ENCODE data around the gene LRRK1. TPM values are rescaled to one million over a fixed set of nuclear protein-coding genes. Genes with fewer than 3 reads are reported as not detected.

Gene LRRK1
- total RNA-seq, 1 donor from 2014 or later, result 4.2 TPM

DNA sequence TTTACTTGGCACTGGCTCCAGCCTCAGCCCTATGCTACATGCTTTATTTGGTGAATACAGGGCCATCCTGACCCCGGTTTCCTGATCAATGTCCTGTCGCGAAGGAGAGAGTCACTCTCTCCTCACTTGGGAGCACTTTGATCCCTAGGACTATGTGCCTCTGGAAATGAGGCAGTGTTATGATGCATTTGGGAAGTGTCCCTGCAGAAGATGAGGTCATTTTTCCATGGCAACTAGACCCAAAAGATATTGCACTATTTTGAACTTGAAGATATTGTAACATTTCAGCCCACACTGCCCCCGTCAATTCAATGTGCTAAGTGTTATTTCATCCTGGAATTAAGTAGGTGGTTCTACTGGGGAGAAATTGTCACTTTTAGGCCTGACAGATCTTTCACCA is 68.0 kb downstream of the LRRK1 start:
- TF ChIP-seq, protein P1, sequence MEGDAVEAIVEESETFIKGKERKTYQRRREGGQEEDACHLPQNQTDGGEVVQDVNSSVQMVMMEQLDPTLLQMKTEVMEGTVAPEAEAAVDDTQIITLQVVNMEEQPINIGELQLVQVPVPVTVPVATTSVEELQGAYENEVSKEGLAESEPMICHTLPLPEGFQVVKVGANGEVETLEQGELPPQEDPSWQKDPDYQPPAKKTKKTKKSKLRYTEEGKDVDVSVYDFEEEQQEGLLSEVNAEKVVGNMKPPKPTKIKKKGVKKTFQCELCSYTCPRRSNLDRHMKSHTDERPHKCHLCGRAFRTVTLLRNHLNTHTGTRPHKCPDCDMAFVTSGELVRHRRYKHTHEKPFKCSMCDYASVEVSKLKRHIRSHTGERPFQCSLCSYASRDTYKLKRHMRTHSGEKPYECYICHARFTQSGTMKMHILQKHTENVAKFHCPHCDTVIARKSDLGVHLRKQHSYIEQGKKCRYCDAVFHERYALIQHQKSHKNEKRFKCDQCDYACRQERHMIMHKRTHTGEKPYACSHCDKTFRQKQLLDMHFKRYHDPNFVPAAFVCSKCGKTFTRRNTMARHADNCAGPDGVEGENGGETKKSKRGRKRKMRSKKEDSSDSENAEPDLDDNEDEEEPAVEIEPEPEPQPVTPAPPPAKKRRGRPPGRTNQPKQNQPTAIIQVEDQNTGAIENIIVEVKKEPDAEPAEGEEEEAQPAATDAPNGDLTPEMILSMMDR (IDR thresholded peaks at IDR 0.05; ENCODE audit: insufficient read depth, low read length, severe bottlenecking), result no peak
- DNase-seq (ENCODE audit: low read depth) (no peak), FAIRE-seq (no peak)
- H3K36me3 ChIP-seq (ENCODE audit: control insufficient read depth, insufficient read depth, low read length), result peaks cover 4% of the 10 kb centered on the region
- H3K27me3 ChIP-seq (ENCODE audit: control insufficient read depth, insufficient read depth, low read length), result no peaks in the 10 kb centered on the region
- no peak overlapping the region for H3K4me3 ChIP-seq (ENCODE audit: low read depth, low read length)

DNA sequence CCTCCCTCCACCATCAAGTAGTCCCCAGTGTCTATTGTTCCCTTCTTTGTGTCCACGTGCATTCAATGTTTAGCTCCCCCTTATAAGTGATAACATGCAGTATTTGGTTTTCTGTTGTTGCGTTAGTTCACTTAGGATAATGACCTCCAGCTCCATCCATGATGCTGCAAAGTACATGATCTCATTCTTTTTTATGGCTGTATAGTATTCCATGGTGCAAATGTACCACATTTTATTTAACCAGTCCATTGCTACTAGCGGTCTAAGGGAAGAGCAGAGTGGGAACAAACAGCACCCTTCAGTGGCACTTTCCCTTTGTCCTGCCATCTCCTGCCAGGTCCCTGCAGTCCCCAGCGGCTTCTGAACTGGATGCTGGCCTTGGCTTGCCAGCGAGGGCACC is 69.1 kb downstream of the LRRK1 start:
- DNase-seq (ENCODE audit: low read depth) (no peak), FAIRE-seq (no peak)
- no peak overlapping the region for H3K4me3 ChIP-seq (ENCODE audit: low read depth, low read length)
- no peaks in the 10 kb centered on the region for H3K27me3 ChIP-seq (ENCODE audit: control insufficient read depth, insufficient read depth, low read length)
- TF ChIP-seq, protein P1 (IDR thresholded peaks at IDR 0.05; ENCODE audit: insufficient read depth, low read length, severe bottlenecking), result no peak
- peaks cover 4% of the 10 kb centered on the region for H3K36me3 ChIP-seq (ENCODE audit: control insufficient read depth, insufficient read depth, low read length)

DNA sequence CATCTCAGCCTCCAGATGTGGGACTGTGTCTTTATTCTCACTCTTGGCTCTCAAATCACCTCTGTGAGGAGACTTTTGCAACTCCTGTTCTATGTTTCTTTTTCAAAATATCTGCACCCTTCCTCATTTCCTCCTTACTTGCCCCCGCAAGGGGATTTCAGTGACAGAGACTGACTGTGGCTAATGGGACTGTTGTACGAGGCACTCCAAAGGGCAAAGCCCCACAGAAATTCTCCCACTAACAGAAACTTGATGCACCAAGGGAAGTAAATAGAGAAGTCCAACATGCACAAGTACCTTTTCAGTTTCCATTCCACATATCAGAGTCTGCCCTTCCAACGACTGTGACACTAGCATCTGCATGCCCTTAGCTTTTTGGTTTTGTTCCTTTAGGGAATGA is 69.7 kb downstream of the LRRK1 start:
- H3K4me3 ChIP-seq (ENCODE audit: low read depth, low read length), result no peak overlapping the region
- no peak for FAIRE-seq
- no peaks in the 10 kb centered on the region for H3K27me3 ChIP-seq (ENCODE audit: control insufficient read depth, insufficient read depth, low read length)
- peaks cover 4% of the 10 kb centered on the region for H3K36me3 ChIP-seq (ENCODE audit: control insufficient read depth, insufficient read depth, low read length)
- no peak for DNase-seq (ENCODE audit: low read depth)
- TF ChIP-seq, protein P1 (IDR thresholded peaks at IDR 0.05; ENCODE audit: insufficient read depth, low read length, severe bottlenecking), result no peak

DNA sequence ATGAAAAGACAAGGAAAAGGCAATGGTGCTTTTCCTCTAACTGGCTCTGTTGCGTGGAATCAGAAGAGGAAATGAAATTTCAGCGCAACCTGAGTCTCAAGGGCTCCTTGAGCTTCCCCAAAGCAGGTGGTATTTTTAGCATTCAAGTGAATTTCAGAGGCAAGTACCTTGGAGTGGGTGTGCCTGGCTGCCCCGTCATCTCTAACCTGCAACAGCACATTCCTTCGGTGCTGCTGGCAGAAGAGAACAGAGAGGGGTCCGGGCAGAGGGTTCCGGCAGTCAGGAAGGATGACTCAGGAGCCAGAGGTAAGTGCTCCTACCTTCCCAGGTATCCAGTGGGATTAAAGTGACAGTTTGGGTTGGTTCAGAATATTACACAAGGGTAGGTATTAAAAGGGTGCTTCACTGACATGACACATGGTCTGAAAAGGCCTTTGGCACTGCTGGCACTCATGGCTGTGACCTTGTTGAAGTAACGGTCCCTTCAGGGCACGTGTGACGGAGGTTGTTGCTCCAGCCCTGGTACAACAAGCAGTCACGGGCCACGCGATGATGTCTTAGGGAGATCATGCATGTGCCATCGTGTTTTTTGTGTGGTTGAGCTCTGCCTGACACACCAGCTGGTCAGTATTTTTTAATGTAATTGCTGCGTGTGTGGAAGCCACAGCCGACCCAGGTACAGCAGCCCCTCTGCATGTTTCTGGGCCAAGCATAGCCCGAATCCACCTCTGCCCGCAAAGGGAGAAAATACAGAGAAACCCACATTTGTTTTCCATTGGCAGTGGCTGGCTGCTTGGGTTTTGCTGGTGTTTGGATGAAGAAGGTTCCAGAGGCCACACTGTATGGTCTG is 75.7 kb downstream of the LRRK1 start:
- TF ChIP-seq, protein P1 (IDR thresholded peaks at IDR 0.05; ENCODE audit: insufficient read depth, low read length, severe bottlenecking), result no peak
- Histone ChIP-seq H3K36me3 (ENCODE audit: control insufficient read depth, insufficient read depth, low read length) (no peaks in the 10 kb centered on the region), H3K4me3 (ENCODE audit: low read depth, low read length) (no peak overlapping the region), H3K27me3 (ENCODE audit: control insufficient read depth, insufficient read depth, low read length) (no peaks in the 10 kb centered on the region)
- DNase-seq (ENCODE audit: low read depth), result peak; percentile 49
- no peak for FAIRE-seq

DNA sequence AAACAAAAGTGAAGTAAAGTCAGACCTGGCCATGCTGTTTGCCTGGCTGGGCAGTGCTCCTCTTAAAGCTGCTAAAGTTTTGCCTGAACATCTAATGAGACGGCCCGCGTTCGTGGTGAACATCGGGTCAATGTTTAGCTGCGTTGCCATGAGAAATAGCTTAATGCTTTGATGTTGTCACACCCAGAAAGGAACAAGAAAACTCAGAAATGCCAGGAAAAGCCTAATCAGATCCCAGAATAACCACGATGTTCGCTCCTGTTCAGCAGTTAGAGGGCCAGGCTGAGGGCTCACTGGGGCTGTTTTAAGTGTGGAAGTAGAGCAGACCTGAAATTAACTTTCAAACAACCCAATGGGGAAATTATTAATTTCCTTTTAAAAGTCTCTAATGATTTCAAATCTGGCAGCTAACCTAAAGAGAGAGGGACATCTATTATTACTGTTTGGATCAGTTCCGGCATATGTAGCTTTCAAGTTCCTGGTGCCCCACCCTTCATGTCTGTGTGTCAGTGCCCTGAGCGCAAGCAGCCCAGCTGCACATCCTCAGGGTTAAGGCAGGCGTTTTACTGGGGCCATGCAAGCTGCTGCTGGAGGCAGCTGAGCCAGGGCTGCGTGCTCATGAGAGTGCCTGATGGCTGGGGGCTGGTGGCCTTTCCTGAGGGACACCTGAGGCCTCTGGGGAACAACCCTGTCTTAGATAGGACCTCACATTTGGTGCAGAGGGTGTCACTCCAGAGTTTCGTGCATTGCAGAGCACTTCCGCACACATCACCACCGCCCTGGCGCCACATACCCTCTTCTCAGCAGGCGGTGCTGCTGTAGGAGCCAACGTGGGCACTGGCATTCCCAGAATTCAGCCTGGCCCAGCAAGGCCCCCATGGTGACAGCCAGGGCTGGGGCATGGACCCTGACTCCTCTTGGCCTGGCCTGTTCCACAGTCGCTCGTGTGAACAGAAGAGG is 76.6 kb downstream of the LRRK1 start:
- TF ChIP-seq, protein P1 (IDR thresholded peaks at IDR 0.05; ENCODE audit: insufficient read depth, low read length, severe bottlenecking), result no peak
- no peaks in the 10 kb centered on the region for H3K27me3 ChIP-seq (ENCODE audit: control insufficient read depth, insufficient read depth, low read length)
- DNase-seq (ENCODE audit: low read depth) (no peak), FAIRE-seq (no peak)
- H3K36me3 ChIP-seq (ENCODE audit: control insufficient read depth, insufficient read depth, low read length), result no peaks in the 10 kb centered on the region
- no peak overlapping the region for H3K4me3 ChIP-seq (ENCODE audit: low read depth, low read length)

All from bronchial epithelial cell (primary cell).